Femur (tissue), 1 donor: Measurements from ENCODE around the gene HSPA12A.

Source experiments
- DNase-seq: peaks from one replicate; pipeline ENCODE4 v3.0.0-alpha.2; 2017

The HSPA12A gene

DNA sequence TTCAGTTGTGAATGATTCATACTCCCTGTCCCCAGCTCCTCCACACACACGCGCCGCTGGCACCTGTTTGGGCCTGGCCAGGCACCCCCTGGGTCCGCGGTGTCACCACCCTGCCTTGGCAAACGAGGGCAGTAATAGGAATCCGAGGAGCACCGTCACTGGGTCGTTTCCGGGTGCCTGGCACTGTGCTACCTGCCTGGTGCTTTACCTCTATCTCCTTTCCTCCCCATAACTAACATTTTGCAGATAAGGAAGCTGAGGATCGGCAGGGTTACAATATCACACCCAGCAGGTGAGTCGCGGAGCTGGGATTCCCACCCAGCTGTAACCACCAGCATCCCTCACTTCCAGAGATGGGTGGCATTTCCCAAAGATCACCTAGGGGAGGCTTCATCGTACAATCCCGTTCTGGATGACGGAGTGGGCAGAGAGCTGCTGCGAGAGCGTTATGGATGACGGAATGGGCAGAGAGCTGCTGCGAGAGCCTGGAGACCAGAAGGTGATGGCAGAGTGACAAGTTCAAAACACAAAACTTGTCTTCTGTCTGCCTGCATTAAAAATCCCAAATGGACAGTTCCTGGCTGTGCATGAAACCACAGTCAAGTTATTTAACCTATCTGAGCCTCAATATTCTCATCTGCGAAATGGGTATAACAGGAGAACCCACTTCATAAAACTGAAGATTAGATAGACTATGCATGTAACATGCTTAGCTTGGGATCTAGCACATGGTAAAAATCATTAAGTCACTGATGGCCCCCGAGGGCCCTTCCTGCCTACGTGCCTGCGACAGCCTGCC, 1.1 kb upstream of the HSPA12A start:
- no peak for DNase-seq

DNA sequence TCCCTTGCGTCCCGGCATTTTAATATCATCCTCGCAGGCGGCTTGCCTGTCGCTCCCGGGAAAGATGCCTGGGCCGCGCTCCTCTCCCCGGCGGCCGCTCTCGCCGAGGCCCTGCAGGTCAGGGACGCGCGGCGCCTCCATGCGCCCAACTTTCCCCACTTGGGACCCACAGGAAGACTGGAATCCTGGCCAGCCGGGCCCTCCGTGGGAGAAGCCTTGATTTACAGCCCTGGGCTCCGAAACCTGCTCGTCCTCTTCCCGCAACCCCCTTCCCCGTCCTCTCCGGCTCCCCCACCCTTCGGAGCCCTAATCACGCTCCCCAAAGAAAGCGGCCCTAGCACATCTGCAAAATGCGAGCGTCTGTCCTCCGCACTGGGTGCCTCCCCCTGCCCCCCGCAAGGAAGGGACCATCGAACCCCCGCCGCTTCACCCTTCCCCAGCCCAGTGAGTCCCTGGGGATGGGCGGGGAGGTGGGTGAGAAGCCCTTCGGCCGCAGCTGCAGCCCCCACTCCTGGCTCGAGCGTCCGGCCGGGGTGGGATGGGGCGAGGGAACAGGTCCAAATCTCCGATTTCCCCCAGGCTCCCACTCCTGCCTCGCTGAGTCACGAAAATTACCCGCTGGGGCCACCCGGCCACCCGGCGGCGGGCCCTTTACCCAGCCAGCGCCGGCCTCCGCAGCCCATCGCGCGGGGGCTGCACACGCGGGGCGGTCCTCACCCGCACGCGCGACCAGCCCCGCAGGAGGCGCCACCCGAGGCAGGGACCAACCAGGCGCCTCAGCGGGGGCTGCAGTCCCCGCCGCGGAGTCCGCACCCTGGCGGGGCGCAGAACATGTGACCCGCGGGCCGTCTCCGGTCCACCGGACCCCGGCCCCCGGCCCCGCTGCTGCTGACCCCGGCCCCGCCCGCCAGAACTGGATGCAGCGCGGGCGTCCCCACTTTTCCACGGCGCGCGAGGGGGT, 695 bp downstream of the HSPA12A start:
- DNase-seq = peak; percentile 39

DNA sequence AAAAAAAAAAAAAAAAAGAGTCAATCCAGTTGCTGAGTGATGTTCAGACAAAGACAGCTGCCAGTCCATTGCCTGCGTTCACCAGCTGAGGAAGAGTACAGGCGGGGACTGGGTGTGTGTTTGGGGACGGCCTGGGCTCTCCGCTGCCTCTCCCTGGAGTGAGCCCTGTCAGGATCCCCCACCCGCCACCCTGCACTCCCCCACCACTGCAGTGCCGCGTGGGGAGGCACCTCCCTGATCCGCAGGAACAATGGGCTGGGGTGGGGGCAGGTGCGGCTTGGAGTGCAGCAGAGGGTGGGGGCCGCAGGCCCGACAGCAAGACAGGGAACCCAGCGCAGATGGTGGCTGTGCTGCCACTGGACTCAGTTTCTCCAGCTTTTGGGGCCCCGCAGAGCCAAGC, 1.4 kb downstream of the HSPA12A start:
- no peak for DNase-seq

DNA sequence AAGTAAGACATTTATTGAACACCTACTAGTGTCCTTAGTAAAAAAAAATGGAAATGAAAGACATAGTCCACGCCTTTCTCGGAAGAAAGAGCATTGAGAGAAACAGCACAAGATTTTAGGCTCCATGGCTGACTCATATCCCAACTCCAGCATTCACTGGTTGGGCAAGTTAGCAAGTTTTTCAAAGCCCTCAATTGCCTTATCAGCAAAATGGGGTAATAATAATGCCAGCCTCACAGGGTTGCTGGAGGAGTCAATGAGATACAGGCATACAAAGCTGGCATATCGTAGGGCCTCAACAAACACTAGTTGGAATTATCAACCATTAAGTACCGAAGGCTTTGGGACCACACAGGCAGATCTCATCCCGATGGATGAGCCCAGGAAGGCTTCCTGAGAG, 4.0 kb downstream of the HSPA12A start:
- no peak for DNase-seq

DNA sequence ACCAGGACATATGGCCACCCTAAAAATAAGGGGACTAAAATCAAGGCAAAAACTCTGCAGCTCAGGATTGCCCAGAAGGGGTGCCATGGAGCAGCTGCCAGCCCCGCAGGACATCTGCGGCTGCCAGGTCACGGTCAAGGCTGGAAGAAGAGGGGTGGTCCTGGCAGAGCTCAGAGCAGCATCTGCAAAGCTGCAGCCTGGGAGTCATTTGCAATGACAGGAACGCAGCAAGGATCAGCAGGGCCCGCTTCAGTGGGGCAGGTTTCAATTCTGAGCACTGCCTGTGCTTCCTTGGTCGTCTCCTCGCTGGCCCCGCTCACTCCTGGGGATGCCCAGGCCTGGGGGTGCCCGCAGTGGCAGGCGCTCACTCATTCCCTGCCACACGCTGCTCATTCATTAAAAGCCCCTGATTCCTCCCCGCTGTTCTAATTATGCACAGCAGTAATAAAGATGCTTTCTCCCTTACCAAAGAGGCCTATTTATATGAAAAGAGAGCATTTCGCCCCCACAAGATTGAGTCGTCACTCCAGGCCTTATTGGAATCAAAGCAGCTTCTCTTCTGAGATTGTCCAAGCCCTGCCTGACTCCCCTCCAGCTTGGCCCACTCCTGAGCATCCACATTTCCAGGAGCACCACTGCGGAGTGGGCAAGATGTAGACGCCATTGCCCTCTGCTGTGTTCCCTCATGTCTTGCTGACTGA, 4.6 kb downstream of the HSPA12A start:
- DNase-seq = no peak

DNA sequence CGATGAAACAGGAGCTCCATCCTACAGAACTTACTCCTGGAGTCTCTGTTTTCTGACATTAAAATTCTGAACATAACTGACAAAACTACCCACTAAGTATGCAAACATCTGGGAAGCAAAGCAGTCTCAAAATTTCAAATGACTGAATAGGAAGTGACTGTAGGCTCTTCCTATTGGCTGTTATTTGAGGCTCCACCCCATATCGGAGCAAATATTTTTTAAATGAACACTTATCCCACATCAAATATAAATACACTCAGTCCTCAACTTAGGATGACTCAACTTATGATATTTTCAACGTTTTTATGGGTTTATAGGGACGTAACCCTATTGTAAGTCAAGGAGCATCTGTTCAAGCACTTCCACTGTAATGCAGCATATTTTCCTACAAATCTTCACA, 8.8 kb downstream of the HSPA12A start:
- DNase-seq = no peak

DNA sequence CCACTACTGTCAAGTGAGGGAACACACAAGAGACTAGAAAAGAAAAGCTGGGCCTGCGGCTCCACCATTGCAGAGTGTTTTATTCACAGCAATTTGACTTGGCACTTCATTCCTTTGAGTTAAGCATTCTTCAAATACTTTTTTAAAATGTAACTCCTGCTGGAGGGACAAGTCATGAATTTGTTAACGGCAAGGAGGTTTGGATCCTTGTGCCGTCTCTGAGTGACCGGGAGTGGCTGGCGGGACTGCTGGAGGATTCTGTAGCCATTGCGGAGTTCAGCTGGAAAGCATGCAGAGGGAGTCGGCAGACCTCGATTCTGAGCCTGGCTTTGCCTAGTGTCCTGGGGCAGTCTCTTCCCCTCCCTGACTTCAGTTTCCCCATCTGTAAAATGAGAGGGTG, 9.8 kb downstream of the HSPA12A start:
- no peak for DNase-seq

DNA sequence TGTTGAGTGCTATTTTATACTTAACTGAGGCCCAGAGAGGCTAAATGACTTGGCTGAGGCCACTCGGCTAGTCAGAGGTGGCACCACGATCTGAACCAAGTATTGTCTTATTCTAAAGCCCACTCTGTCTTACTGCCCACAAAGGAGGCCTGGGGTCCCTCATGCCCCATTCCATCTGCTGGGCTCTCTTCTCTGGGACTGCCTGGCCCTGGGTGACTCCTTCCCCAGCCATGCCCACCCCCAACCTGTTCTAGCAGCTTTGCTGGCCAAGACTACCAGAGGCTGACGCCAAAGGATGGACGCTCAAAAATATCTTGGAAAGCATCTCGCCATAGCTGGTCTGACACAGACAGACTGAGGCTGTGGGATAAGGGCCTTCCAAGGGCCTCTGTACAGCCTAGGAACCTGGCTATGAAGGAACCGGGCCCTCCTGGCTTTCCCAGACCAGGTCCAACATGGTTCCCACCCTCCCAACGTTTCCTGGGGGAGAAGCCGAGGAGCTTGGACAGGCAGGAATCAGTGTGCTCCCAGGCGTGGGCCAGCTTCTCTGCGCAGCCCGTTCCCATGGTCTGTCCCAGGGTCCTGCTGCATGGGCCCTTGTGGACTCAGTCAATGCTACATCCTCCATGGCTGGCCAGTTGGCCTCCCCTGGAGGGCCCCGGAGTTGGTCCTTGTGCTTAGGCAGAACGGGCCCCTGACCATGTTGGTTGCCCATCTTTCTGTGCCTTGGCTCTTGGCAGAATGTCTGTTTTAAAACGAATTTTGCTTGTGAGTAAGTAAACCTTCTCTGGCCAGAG, 11.7 kb downstream of the HSPA12A start:
- no peak for DNase-seq

DNA sequence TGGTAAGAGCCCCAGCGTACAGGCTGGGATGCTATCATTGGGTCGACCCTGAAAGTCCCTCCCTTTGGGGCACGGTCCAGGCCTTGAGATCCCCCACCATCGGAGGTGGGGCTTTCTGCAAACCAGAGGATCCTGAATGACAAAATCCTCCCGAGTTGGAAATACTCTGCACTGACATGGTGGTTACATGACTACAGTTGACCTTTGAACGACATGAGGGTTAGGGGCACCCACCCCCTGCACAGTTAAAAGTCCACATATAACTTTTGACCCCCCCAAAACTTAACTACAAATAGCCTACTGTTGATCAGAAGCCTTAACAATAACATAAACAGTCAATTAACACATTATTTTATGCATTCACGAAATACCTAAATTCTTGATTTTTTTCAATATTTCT, 13.1 kb downstream of the HSPA12A start:
- DNase-seq = no peak

DNA sequence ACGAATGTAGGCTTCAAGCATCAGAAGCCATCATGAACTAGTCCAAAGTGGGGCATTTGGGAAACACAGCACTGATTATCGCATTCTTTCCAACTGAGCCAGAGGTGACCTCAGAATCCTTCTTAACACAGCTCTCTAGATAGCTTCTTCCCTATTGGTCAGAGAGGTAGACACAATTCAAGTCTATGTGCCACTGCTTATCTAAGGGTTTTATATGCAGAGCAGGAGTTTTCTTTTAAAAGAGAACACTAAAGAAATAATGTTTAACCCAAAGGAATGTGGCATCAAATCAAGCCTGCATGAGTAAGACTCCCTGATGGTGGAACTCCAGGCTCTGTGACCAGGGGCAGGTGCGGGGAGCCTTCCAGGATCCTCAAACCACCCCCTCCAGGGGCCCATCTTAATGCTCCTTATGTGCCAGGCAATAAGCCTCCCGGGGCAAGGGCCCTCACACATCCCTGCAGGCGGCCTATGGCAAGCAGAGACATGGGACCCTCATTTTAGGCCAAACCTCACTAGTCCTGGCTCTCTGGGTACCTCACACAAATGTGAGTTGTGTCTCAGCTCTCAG, 13.8 kb downstream of the HSPA12A start:
- no peak for DNase-seq

DNA sequence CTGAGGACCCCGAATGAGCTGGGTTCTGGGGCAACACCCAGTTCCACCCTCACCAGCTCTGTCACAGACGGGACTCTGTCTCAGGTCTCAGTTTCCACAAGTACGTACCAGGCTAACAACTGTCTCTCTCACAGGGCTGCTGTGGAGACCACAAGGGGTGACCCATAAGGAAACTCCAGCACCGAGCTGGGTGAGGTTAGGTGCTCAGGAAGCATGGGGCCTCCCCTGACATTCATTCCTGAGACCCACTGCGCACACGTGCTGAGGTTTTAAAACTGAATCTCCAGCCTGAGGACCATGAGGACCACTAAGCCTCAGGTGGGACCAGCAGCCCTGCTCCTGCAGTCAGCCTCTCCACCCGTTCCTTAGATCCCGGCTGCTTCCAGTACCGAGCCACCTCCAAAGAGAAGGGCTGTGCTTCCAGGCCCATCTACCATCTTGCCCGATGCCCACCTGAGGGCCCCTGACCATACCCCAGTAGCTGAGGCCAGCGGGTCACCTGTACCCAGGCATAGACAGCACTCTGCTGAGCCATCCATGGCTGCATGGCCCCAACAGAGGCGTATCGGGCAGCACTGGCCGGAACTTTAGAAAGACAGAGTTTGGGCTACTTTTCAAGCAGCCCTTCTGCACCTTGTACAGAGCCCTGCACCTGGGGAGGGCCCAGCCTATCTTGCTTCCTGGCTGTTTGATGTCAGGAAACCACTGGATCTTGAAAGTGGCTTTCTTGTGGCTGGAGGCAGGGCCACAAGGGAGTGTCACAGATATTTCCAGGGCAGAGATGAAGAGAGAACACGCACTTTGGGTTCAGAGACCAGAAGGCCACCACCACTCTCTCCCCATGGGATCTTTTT, 18.7 kb downstream of the HSPA12A start:
- no peak for DNase-seq

DNA sequence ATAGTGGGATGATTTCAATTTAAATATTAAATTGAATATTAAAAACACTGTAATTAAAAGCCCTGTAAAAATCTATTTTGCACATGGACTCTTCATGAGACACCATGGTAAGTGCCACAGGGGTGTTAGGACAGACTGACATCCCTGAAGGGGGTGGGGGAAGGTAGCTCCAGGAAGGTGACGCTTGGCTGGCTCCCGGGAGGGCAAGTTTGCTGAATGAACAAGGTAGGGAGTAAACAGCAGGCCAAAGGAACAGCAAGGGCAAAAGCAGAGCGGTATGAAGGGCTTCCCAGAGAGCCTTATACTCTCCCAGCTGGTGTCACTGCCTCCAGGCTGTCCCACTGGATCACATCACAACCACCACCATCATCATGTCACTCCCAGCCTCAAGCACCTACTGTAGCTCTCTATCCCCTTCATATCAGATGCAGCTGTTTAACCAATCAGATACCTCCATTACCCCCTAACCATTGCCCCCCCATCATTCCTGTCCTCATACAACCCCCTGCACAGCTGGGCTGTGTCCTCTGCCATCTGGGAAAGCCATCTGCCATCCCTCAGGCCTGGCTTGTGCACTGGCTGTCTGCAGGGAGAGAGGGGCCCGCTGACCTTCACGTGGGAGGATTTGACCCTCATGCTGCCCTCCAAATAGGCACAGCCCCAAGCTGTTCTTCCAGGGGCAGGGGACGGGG, 19.5 kb downstream of the HSPA12A start:
- DNase-seq = no peak

DNA sequence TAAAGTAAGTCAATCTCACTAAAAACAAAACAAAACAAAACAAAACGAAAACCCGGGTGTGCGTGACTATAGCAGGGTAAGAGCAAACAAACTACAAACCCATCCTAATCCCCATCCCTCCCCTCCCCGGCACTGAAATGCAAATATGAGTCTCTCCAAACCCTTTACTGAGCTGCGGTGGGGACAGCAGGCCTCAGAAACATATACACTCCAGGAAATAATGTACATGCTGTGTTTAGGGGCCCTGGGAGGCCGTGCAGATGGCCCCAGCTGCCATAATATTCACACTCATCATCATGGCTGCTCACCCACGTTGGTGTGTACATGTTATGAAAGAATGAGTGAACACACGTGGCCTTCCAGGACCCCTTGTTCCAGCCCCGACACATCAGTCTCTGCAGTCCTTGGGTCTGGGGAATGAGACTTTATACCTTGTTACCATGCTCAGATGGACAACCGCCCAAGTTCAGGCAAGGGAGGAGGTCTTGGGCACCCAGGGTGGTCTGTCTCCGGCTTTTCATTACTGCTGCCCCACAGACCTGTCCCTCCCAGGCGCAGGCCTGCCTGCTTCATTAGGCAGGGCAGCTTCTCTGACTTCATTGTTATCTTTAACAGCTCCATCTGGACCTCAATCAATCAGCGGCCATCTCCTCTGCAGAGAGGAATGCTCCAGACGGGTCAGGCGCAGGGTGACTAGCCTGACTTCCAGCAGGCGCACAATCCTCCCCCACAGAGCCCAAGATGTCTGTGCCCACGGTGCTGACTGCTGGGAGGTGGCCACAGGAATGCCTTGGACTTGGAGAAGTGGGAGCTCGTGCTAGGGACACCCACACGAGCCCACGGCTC, 20.6 kb downstream of the HSPA12A start:
- no peak for DNase-seq

DNA sequence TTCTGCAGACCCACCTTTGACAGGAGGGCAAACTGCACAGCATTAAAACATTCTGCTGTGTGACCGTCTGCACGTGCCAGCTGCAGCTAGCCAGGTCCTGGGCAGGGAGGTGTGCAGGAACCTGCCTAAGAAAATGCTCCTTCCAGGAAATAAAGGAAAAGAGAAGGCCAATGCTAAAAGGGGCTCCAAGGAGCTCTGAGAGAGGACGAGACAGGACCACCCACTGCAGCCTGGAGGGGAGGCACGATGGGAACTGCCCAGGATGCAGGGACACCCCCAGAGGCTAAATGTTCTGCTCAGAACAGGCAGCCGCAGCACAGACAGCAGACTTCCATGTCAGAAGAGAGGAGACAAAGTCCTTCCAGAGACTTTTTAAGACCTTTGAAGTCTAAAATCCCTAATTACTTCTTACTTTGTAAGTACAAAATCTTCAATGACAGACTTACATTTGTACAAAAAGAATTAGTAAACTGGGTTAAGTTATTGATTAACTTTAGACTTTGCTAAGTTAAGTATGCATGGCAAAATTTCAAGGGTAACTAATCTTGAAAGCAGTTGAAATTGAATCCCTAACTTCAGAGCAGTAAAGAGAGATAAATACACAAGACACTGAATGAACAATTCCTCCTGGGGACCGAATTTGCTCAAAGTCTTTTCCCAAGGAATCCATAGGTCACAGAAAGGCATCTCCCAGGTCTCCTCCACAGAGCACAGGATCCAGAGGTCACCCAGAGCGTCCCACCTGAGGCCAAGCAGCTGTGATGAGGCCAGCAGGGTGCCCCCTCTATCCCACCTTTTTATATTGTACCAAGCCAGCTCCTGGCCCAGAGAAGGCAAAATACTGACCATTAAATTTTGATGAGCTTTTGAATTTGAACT, 21.5 kb downstream of the HSPA12A start:
- DNase-seq = no peak

DNA sequence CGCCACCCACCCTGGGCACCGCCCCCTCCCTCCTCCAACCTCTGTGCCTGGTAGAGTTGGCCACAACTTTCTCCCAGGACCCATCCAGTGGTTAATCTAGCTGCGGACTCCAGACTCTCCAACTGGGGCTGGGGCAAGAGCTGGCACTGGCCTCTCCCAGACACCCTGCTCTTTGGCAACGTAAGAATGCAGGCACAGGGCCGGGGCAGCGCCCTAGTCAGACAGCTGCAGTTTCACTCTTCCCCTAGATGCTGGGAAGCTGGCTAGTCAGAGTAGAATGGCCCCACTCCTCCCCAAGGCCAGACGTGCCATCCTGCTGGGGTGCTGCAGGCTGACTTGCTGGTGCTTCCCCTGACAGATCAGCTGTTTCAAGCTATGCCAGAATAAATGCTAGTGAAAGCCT, 22.1 kb downstream of the HSPA12A start:
- no peak for DNase-seq

DNA sequence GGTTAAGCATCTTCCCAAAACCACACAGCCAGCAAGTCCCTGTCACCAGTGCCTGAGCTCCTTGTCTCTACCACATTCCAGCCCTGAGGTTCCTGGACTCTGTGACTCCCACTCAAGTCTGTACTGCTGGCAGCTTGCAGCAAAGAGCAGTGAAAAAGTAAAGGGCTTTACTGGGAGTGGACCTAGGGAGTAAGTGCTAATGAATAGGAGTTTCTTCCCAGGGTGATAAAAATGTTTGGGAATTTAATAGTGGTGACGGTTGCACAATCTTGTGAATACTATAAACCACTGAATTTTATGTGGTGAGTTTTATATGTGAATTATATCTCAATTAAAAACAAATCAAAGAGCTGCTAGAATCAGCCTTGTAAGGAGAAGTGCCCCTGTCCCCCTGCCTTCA, 22.6 kb downstream of the HSPA12A start:
- no peak for DNase-seq

DNA sequence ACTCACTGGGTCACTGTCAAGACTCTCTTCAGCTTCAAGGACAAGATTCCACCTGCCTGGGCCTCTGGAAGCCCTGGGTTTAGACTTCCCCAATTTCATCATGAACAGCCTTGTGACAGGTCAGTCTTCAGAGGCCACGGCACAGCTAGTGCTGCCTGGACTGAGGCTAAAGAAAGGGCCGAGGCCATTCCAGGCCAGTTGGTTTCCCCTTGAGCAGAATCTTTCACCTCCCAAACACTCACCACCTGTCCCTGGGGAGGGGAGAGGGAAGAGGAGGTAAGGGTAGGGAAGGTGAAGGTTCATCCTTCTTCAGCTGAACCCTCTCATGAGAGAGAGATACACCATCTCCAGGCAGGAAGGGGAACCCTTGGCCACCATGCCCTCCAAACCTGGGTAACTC, 24.3 kb downstream of the HSPA12A start:
- DNase-seq = no peak

DNA sequence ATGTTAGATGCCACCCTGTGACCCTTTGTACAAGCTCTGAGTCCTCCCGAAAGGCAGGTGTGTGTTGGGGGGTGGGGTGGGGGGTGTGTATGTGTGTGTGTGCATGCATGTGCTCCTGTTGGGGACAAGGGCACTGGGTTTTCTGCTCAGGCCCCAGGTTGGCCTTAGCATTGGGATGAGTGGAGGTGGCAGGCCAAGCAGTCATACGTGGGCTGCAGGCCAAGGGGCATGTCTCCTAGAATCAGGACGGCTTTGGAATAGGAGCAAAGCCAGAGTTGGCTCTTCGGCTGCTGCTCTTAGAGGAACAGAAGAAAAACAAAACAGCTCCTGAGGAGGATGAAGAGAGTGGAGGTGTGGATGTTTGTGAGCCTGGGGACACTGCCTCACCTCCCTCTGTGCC, 26.0 kb downstream of the HSPA12A start:
- DNase-seq = no peak
